Measurements from ENCODE around the gene MASP2. TPM values are rescaled to one million over a fixed set of nuclear protein-coding genes. Genes with fewer than 3 reads are reported as not detected.

Gene MASP2
- total and polyA plus RNA-seq, 11 donors, result not detected

DNA sequence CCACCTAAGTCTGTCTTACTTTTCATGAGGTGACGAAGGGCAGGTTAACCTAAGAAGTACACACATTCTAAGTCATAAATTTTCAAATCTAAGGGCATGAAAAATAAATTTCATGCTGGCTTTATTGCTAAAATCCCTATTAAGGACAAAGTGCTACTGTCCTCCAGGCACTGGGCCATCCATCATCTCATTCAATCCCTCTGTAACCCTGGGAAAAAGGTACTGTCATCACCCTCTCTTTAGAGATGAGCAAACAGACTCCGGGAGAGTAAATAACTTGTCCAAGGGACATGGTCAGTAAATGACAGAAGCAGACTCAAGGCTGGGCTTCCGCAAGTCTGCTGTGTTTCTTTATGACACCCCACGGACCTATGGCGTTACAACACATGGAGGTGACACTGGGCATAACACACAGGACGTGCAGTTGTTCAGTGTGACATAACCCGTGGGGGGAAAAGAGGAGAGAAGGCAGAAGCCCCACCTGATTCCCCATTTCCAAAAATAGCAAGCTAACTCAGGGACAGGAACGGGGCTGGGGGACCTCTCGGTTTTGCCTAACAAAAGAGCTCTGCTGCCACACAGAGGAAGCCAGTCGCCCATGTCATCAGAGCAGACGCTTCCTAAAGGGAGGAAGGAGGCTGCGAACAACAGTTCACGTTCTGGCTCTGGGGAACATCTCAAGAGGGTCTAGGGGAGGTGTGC lies 25.3 kb upstream of the MASP2 start:
- TF ChIP-seq, protein P1, sequence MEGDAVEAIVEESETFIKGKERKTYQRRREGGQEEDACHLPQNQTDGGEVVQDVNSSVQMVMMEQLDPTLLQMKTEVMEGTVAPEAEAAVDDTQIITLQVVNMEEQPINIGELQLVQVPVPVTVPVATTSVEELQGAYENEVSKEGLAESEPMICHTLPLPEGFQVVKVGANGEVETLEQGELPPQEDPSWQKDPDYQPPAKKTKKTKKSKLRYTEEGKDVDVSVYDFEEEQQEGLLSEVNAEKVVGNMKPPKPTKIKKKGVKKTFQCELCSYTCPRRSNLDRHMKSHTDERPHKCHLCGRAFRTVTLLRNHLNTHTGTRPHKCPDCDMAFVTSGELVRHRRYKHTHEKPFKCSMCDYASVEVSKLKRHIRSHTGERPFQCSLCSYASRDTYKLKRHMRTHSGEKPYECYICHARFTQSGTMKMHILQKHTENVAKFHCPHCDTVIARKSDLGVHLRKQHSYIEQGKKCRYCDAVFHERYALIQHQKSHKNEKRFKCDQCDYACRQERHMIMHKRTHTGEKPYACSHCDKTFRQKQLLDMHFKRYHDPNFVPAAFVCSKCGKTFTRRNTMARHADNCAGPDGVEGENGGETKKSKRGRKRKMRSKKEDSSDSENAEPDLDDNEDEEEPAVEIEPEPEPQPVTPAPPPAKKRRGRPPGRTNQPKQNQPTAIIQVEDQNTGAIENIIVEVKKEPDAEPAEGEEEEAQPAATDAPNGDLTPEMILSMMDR (IDR thresholded peaks at IDR 0.05), result no peak
- no peak for TF ChIP-seq POLR2A (IDR thresholded peaks at IDR 0.05)

DNA sequence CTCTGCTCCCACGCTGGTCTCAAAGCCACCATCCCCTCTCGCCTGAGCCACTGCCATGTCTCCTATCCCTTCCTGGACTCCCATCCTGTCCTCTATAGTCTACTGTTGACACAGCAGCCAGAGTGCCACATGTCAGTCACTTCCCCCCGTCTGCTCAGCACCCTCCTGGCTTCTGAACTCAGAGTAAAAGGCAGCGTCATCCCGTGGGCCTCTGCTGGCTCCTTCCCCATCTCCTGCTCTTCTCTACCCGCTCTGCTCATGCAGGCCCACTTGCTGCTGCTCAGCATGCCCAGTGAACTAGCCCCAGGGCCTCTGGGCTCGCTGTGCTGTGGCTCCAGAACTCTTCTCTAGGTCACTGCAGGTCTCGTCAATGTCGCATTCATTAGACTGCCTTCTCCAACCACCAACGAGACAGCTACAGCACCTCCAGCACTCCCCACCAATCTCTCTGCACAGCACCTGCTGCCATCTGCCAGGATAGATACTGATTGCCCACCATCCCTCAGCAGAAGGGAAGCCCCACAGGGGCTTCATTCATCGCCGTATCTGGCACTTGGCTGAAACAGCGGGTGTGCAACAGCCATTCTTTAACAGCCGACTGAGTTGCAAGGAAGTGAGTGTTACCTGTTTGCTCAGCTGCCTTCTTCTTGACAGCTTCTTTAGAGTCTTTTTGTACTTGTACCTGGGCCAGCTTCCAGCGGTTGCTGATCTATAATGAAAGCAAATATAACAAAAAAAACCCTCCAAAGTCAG lies 24.6 kb upstream of the MASP2 start:
- no peaks in the 10 kb centered on the region for H3K27me3 ChIP-seq
- H3K4me3 ChIP-seq, result no peak overlapping the region
- intact Hi-C loops (cut with DNase I), result no loop called here
- no peaks in the 10 kb centered on the region for H3K4me1 ChIP-seq
- TF ChIP-seq POLR2A (IDR thresholded peaks at IDR 0.05), result no peak
- TF ChIP-seq, protein P1 (IDR thresholded peaks at IDR 0.05), result no peak
- 83 to 88% (median 86%) methylated on average over 15 of the region's 15 CpGs for WGBS, 4 donors
- peaks cover 3 to 100% (median 96%) of the 10 kb centered on the region in 9 donors for H3K36me3 ChIP-seq
- no peaks in the 10 kb centered on the region for H3K9me3 ChIP-seq
- ATAC-seq, result no peak
- DNase-seq, result no peak
- no peak overlapping the region for H3K27ac ChIP-seq

More for the DNA sequence above, 25.3 kb upstream of the MASP2 start:
- intact Hi-C loops (cut with DNase I), result no loop called here
- no peak for ATAC-seq
- WGBS, 4 donors, result 69 to 84% (median 73%) methylated on average over 13 of the region's 13 CpGs
- H3K4me1 ChIP-seq, result no peaks in the 10 kb centered on the region
- H3K27ac ChIP-seq, result no peak overlapping the region
- no peaks in the 10 kb centered on the region for H3K27me3 ChIP-seq
- peaks cover 4 to 100% (median 98%) of the 10 kb centered on the region in 9 donors for H3K36me3 ChIP-seq
- DNase-seq, result no peak
- H3K9me3 ChIP-seq, result no peaks in the 10 kb centered on the region
- H3K4me3 ChIP-seq, result no peak overlapping the region

DNA sequence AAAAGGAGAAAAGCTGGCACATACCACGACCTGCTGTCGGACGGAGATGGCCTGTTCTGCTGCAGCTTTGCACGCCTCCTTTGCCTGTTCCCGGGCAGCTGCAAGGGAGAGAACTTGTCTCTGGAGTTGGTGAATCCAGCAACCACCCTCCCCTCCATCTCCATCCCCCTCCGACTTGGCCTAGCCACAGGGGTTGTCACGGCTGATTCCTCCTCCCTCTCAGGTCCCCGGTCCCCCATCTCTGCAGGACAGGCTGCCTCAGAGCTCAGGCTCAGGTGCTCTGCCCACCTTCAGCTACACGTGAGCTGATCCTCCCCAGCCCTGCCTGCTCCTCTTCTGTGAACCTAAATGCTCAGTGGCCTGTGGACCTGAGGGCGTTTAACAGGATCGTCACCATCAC lies 23.8 kb upstream of the MASP2 start:
- ATAC-seq, result no peak
- Histone ChIP-seq H3K9me3 (no peaks in the 10 kb centered on the region), H3K27me3 (no peaks in the 10 kb centered on the region), H3K4me1 (no peaks in the 10 kb centered on the region), H3K36me3 (peaks cover 0 to 100% (median 96%) of the 10 kb centered on the region in 9 donors), H3K27ac (no peak overlapping the region), H3K4me3 (no peak overlapping the region)
- intact Hi-C loops (cut with DNase I), result no loop called here
- no peak for DNase-seq
- 89 to 96% (median 90%) methylated on average over 10 to 11 of the region's 11 CpGs for WGBS, 4 donors
- TF ChIP-seq, protein P1 (IDR thresholded peaks at IDR 0.05), result no peak
- no peak for TF ChIP-seq POLR2A (IDR thresholded peaks at IDR 0.05)
